ENCODE measurements around the gene GRK6. TPM values are rescaled to one million over a fixed set of nuclear protein-coding genes. Genes with fewer than 3 reads are reported as not detected.

The GRK6 gene
- total and polyA plus RNA-seq, 2 of the 4 experiments (the other 2 are of a cell fraction) = 25.3 to 30.1 TPM

GRCh38 chr5:177385720-177386119 lies 40.8 kb upstream of the GRK6 start:
- no peak overlapping the region for H2AFZ ChIP-seq (replicated peaks; ENCODE audit: low read length, poor library complexity)
- no peak overlapping the region for H2BK20ac ChIP-seq (ENCODE audit: low read depth, low read length)
- peaks cover 21% of the 10 kb centered on the region for H3K4me1 ChIP-seq (ENCODE audit: control insufficient read depth, insufficient read depth, low read length)
- H3K4me2 ChIP-seq (ENCODE audit: low read depth, low read length) = no peak overlapping the region
- no peaks in the 10 kb centered on the region for H3K36me3 ChIP-seq (ENCODE audit: control insufficient read depth, insufficient read depth, low read length)
- no peak overlapping the region for H3K4ac ChIP-seq (ENCODE audit: low read depth, low read length)
- intact Hi-C loops (cut with micrococcal nuclease) (no loop called here), in situ Hi-C loops (cut with MboI; ENCODE audit: low sequenced_read_pairs) (no loop called here), dilution Hi-C loops (cut with HindIII; ENCODE audit: low sequenced_read_pairs, unreplicated experiment) (no loop called here)
- H3K18ac ChIP-seq (ENCODE audit: low read depth, low read length) = no peak overlapping the region
- H3K4me3 ChIP-seq (ENCODE audit: insufficient read depth, low read depth, low read length) = no peak overlapping the region
- H4K8ac ChIP-seq (ENCODE audit: low read depth in 2 of 2, low read length in 2 of 2) = no peak overlapping the region
- TF ChIP-seq CTCF (conservative IDR thresholded peaks at IDR 0.05; ENCODE audit: low read depth, low read length) (no peak), RFX5 (IDR thresholded peaks at IDR 0.05; ENCODE audit: low read depth, low read length) (no peak), MXI1 (IDR thresholded peaks at IDR 0.05; ENCODE audit: borderline replicate concordance, low read depth, low read length) (no peak), ELK1 (IDR thresholded peaks at IDR 0.05; ENCODE audit: borderline replicate concordance, low read depth, low read length) (no peak), BHLHE40 (IDR thresholded peaks at IDR 0.05; ENCODE audit: low read depth, low read length) (no peak), USF2 (IDR thresholded peaks at IDR 0.05; ENCODE audit: low read depth, low read length) (no peak), RAD21 (IDR thresholded peaks at IDR 0.05; ENCODE audit: low read length) (no peak), NFE2L2 (IDR thresholded peaks at IDR 0.05; ENCODE audit: low read depth, low read length) (no peak), SMC3 (IDR thresholded peaks at IDR 0.05; ENCODE audit: low read depth, low read length) (no peak), CEBPB (IDR thresholded peaks at IDR 0.05; ENCODE audit: low read depth, low read length) (no peak), MAFK (IDR thresholded peaks at IDR 0.05; ENCODE audit: low read depth, low read length) (no peak), RCOR1 (IDR thresholded peaks at IDR 0.05; ENCODE audit: insufficient replicate concordance, low read length) (no peak)
- H3K23ac ChIP-seq (ENCODE audit: low read depth, low read length) = no peak overlapping the region
- H2AK9ac ChIP-seq (replicated peaks; ENCODE audit: low read depth, low read length, poor library complexity) = no peak overlapping the region
- H4K91ac ChIP-seq (ENCODE audit: insufficient read depth, low read depth, low read length) = no peak overlapping the region
- ChIA-PET POLR2A (ENCODE audit: unreplicated experiment) (no interaction called here), CTCF (no interaction called here)
- H4K20me1 ChIP-seq (ENCODE audit: insufficient read depth, low read length) = peaks cover 19% of the 10 kb centered on the region
- BruUV-seq (replicated peaks) = no TSS peak
- no peaks in the 10 kb centered on the region for H3K9me3 ChIP-seq (ENCODE audit: control insufficient read depth, insufficient read depth, low read length)
- H2AK5ac ChIP-seq (ENCODE audit: low read depth, low read length) = no peak overlapping the region
- no peak overlapping the region for H3K9ac ChIP-seq (ENCODE audit: low read depth, low read length)
- no peak overlapping the region for H4K5ac ChIP-seq (ENCODE audit: low read depth, low read length)
- H2BK5ac ChIP-seq (ENCODE audit: low read depth, low read length, poor library complexity, severe bottlenecking) = no peak overlapping the region
- no peak overlapping the region for H3K27ac ChIP-seq (ENCODE audit: insufficient read depth, low read length)
- WGBS, 2 experiments (ENCODE audit: extremely low coverage in 2 of 2, insufficient read length in 1 of 2) = 79% methylated on average over 4 of the region's 11 CpGs; no CpG with 5 or more reads in 1 of the 2 experiments
- DNase-seq (no peak), ATAC-seq (ENCODE audit: low read depth) (no peak)
- H3K79me1 ChIP-seq (ENCODE audit: low read depth in 1 of 2, low read length in 2 of 2) = peaks cover 0 to 2% of the 10 kb centered on the region in 2 experiments; a peak in 1 of 4 replicates
- H2BK15ac ChIP-seq (ENCODE audit: low read depth, low read length) = no peak overlapping the region
- H3K56ac ChIP-seq (ENCODE audit: extremely low read depth, insufficient read depth, low read length) = no peak overlapping the region
- peaks cover 37% of the 10 kb centered on the region for H3K27me3 ChIP-seq (ENCODE audit: control insufficient read depth, insufficient read depth, low read length)
- no peak overlapping the region for H2BK120ac ChIP-seq (ENCODE audit: low read depth, low read length)
- H3K9me1 ChIP-seq (ENCODE audit: insufficient read depth, low read length) = peaks cover 13% of the 10 kb centered on the region
- H3K14ac ChIP-seq (replicated peaks; ENCODE audit: low read depth, low read length) = no peak overlapping the region
